ENCODE data around the gene A1BG. TPM values are rescaled to one million over a fixed set of nuclear protein-coding genes. Genes with fewer than 3 reads are reported as not detected.
"Not testable (repeated sequence)": the region's sequence is repeated elsewhere in the genome, so short reads cannot be mapped to it uniquely, and the experiment has no call there.

A1BG gene
- total RNA-seq, 4 donors from 2014 or later = 4.8 to 16.8 (median 9.2) TPM

DNA sequence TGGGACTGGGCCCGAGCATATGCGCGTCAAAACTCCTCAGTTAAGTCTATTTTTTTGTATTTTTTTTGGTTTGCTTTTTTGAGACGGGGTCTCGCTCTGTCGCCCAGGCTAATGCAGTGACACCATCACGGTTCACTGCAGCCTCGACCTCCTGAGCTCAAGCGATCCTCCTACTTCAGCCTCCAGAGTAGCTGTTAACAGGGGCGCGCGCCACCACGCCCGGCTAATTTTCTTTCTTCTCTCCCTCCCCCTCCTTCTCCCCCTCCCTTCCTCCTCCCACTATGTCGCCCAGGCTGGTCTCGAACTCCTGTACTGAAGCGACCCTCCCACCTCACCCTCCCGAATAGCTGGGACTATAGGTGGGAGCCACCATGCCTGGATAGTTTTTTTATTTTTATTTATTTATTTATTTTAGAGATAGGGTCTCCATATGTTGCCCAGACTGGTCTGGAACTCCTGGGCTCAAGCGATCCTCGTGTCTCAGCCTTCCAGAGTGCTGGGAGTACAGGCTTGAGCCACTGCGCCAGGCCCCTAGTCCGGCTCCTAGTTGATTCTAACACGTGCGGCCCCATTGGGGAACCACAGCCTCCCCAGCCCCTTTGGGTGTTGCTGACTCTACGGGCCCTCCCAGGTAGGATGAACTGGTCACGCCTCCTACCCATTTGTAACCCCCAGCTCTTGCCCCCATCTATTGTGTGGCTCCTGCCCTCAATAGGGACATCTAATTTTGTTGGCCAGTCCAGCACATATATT is 28.3 kb upstream of the A1BG start:
- intact Hi-C loops (cut with DNase I; ENCODE audit: low total_unique reads) = no loop called here
- no peak for DNase-seq (ENCODE audit: low spot score in 2 of 2)
- WGBS, 2 donors = 27 to 30% methylated on average over 26 of the region's 26 CpGs
- TF ChIP-seq CTCF (IDR thresholded peaks at IDR 0.05) = no peak
- no peak for TF ChIP-seq POLR2A (IDR thresholded peaks at IDR 0.05)
- H3K4me3 ChIP-seq (ENCODE audit: low read depth, poor library complexity, severe bottlenecking) = peak overlapping the region; percentile 31

DNA sequence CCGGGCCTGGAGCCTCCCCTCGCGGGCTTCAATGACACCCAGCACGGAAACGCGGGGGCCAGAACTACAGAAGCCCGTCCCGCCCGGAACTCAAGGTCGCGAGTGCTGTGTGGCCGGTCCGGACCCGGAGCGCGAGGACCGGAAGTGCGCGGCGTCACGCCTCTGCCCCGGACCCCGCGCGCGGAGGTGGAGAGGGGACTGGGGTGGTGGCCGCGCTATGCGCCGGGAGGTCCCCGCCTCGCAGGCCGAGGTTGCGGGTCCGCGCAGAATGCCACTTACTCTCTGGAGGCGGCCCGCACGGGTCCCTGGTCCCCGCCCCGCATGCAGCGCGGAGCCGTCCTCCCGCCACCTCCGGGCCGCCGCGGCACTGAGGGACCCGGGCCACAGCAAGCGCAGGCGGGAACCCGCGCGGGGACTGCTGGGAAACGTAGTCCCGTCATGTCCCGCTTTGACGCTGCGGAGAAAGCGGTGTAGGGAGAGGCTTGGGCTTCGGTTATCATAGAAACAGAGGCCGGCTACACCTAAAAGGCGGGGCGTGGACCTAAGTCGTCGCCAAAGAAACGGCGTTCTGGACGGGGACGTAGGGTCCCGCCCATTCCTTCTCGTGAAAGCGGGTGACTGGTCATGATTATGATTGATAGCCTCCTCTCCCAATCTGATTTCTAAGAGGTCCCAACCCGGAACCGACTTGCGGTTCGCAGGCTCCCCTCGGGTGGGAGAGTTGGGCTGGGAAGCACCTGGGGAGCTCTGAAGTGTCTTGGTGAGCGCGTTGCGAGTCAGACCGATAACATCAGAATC is 27.6 kb upstream of the A1BG start, which contains the start of gene ZNF837:
ZNF837 (minus strand) TSS at position 369 of the 798 bp plus-strand sequence. CDS start 11,698 bp downstream, outside the sequence.
- intact Hi-C loops (cut with DNase I; ENCODE audit: low total_unique reads) = no loop called here
- 0% methylated on average over 17 to 51 of the region's 83 CpGs for WGBS, 2 donors
- no peak for TF ChIP-seq POLR2A (IDR thresholded peaks at IDR 0.05)
- no peak for TF ChIP-seq CTCF (IDR thresholded peaks at IDR 0.05)
- DNase-seq (ENCODE audit: low spot score in 2 of 2) = peak; percentile 99
- peak within 1 kb of the TSS; percentile 43 for H3K4me3 ChIP-seq (ENCODE audit: low read depth, poor library complexity, severe bottlenecking)

DNA sequence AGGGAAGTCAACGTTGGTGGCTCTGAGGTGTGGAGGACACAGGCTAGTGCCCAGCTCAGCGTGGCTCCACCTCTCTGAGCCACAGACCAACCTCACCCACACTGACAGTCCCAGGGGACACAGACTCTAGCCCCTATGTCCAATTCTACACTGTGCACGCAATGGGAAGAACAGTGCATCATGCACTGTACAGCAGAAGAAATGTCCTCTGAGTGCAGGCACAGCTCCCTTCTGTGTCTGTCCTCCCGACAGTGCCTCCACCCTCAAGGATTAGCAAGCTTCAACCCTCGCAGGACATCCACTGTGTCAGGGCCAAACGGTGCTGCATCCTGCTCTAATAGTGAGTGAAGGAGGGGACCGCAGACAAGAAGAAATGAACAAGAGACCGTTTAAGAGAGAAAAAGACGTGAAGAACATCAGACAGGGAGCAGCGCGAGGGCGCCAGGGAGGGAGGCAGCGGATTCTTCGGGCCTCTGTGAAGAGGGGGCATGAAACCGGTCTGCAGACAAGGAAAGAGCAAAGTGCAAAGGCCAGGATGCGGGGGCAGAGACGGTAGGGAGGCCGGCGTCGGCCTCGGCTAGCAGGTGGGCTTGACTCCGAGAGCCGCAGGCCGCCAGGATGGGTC is 26.9 kb upstream of the A1BG start:
- WGBS, 2 donors = 5% methylated on average over 23 to 24 of the region's 24 CpGs
- intact Hi-C loops (cut with DNase I; ENCODE audit: low total_unique reads) = no loop called here
- TF ChIP-seq CTCF (IDR thresholded peaks at IDR 0.05) (no peak), POLR2A (IDR thresholded peaks at IDR 0.05) (no peak)

GRCh38 chr19:58379246-58379645 is 26.0 kb upstream of the A1BG start:
- TF ChIP-seq CTCF (IDR thresholded peaks at IDR 0.05) (no peak), POLR2A (IDR thresholded peaks at IDR 0.05) (no peak)
- intact Hi-C loops (cut with DNase I; ENCODE audit: low total_unique reads) = no loop called here
- 91 to 93% methylated on average over 6 of the region's 6 CpGs for WGBS, 2 donors
- H3K4me3 ChIP-seq (ENCODE audit: low read depth, poor library complexity, severe bottlenecking) = no peak overlapping the region
- no peak for DNase-seq (ENCODE audit: low spot score in 2 of 2)

More for the DNA sequence above, 26.9 kb upstream of the A1BG start:
- peak overlapping the region; percentile 43 for H3K4me3 ChIP-seq (ENCODE audit: low read depth, poor library complexity, severe bottlenecking)
- no peak for DNase-seq (ENCODE audit: low spot score in 2 of 2)

GRCh38 chr19:58376724-58377123 is 23.4 kb upstream of the A1BG start:
- DNase-seq (ENCODE audit: low spot score in 2 of 2); H3K4me3 ChIP-seq (ENCODE audit: low read depth, poor library complexity, severe bottlenecking); intact Hi-C loops (cut with DNase I; ENCODE audit: low total_unique reads): not testable (repeated sequence)
- 85 to 88% methylated on average over 7 of the region's 7 CpGs for WGBS, 2 donors

GRCh38 chr19:58374200-58374599 is 20.9 kb upstream of the A1BG start:
- TF ChIP-seq CTCF (IDR thresholded peaks at IDR 0.05) (no peak), POLR2A (IDR thresholded peaks at IDR 0.05) (no peak)
- 83 to 87% methylated on average over 4 of the region's 4 CpGs for WGBS, 2 donors
- H3K4me3 ChIP-seq (ENCODE audit: low read depth, poor library complexity, severe bottlenecking) = no peak overlapping the region
- intact Hi-C loops (cut with DNase I; ENCODE audit: low total_unique reads) = no loop called here
- no peak for DNase-seq (ENCODE audit: low spot score in 2 of 2)
